ENCODE measurements around the gene HMOX2.

DNA sequence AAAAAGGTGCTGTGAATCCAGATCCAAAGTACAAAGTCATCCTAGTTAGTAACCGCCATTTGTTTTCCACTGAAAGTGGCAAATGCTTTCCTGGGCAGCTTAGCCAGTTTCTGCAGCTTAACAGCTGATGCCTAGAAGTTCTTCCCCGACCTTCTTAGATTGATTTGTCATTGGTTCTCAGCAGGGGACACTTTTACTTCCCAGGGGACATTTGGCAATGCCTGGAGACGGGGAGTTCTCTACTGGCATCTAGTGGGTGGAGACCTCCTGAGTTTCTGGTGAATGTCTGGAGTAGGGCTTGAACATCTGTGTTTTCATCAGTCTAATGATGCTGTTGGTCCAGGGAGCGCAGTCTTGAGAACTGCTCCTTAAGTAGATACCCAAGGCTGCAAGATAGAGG, 43.0 kb upstream of the HMOX2 start:
- TF ChIP-seq, protein P1, sequence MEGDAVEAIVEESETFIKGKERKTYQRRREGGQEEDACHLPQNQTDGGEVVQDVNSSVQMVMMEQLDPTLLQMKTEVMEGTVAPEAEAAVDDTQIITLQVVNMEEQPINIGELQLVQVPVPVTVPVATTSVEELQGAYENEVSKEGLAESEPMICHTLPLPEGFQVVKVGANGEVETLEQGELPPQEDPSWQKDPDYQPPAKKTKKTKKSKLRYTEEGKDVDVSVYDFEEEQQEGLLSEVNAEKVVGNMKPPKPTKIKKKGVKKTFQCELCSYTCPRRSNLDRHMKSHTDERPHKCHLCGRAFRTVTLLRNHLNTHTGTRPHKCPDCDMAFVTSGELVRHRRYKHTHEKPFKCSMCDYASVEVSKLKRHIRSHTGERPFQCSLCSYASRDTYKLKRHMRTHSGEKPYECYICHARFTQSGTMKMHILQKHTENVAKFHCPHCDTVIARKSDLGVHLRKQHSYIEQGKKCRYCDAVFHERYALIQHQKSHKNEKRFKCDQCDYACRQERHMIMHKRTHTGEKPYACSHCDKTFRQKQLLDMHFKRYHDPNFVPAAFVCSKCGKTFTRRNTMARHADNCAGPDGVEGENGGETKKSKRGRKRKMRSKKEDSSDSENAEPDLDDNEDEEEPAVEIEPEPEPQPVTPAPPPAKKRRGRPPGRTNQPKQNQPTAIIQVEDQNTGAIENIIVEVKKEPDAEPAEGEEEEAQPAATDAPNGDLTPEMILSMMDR (conservative IDR thresholded peaks at IDR 0.05 in 1 of 2, IDR thresholded peaks at IDR 0.05 in 1 of 2; ENCODE audit: extremely low read depth in 1 of 2, insufficient read depth in 1 of 2, low read depth in 1 of 2, low read length in 2 of 2) = no peak
- TF ChIP-seq EZH2 (IDR thresholded peaks at IDR 0.05; ENCODE audit: borderline replicate concordance, low read length) = no peak

Measured in mammary epithelial cell (primary cell).